GM18519 (cell line): ENCODE data around the gene ASPHD2.

Experiments used
- ATAC-seq: cut with Tn5 transposase; IDR thresholded peaks from one replicate; pipeline ENCODE4 v1.9.1; 2021; ENCODE audit warnings: mild to moderate bottlenecking, moderate library complexity; ENCODE audit not compliant: unreplicated experiment, low FRiP score

Gene ASPHD2

DNA sequence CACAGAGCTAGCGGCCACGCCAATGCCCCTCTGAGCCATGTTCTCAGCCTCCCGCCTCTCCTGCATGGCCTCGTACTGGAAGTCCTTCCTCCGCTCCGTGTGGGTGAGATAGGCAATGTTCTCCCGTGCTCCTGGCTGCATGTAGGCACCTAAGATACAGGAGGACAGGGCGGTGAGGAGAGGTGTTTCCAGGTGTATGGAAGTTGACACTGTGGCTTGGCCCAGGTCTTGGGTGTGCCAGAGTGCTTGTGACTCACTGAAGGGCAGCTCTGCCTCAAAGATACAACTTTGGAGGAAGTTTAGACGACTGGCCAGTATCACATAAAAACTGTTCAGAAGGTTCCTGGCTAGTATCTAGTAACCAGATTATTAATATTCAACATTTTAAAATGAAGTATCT lies 63.2 kb downstream of the ASPHD2 start:
- ATAC-seq, result no peak

DNA sequence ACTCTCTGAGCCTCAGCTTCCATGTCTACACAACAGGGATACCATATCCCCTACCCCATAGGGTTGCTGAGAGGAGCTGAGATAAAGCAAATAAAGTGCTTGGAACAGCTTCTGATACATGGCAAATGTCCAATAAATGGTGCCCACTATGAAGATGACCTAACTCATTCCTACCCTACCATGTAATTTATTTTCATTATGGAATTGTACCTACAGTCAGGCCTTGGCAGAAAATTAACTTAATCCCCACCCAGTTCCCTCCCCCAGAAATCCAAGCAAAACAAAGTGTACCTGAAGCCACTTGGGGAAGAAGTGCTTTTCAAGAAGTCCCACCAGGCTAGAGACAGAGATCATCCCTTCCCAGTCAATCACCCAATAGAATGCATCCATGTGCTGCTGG lies 65.4 kb downstream of the ASPHD2 start:
- no peak for ATAC-seq
